Thoracic aorta (tissue), 2 donors: ENCODE results near the gene IFT81. TPM values are rescaled to one million over a fixed set of nuclear protein-coding genes. Genes with fewer than 3 reads are reported as not detected.
"Not testable (repeated sequence)": the region's sequence is repeated elsewhere in the genome, so short reads cannot be mapped to it uniquely, and the experiment has no call there.

ENCODE experiments used
- ATAC-seq: fragments of 150-250 bp; one replicate; pipeline ENCODE4 v1.8.0; 2017; ENCODE audit warnings: low read depth; ENCODE audit not compliant: insufficient number of reproducible peaks, low FRiP score
- DNase-seq: peaks from one replicate; pipeline ENCODE4 v3.0.0-alpha.2; 2020; ENCODE audit warnings: low spot score
- H3K27ac ChIP-seq, 2 donors: fragments of 200-600 bp; sonication (generic); 1 replicate in 1 of 2; 2 replicates in 1 of 2; pipeline ENCODE4 v1.5.1; 2016; ENCODE audit warnings: mild to moderate bottlenecking in 2 of 2, moderate library complexity in 2 of 2
- H3K27me3 ChIP-seq: fragments of 200-600 bp; sonication (generic); replicated peaks from 2 replicates; pipeline ENCODE4 v1.6.0; 2016; ENCODE audit warnings: mild to moderate bottlenecking; ENCODE audit not compliant: insufficient read depth
- H3K36me3 ChIP-seq: fragments of 200-600 bp; sonication (generic); one replicate; pipeline ENCODE4 v1.5.1; 2016
- H3K4me1 ChIP-seq, 2 donors: fragments of 200-600 bp; sonication (generic); 1 replicate in 1 of 2; 2 replicates in 1 of 2; pipeline versions ENCODE4 v1.5.1 to v1.6.0; 2016; ENCODE audit warnings: low read depth in 2 of 2, mild to moderate bottlenecking in 1 of 2; ENCODE audit not compliant: control insufficient read depth in 1 of 2
- H3K4me3 ChIP-seq: fragments of 200-600 bp; sonication (generic); 2 replicates; pipeline ENCODE4 v1.5.1; 2016; ENCODE audit warnings: mild to moderate bottlenecking
- H3K9me3 ChIP-seq: fragments of 200-600 bp; sonication (generic); 2 replicates; pipeline ENCODE4 v1.5.1; 2016
- CTCF ChIP-seq: fragments of 200-600 bp; sonication (generic); IDR thresholded peaks from one replicate; pipeline ENCODE4 v1.5.1; 2019; ENCODE audit warnings: antibody characterized with exemption
- total RNA-seq, 2 donors: library from RNA; depleted of rRNA; stranded (reverse); fragments of >200 nt; gene quantifications; one replicate each; pipeline versions ENCODE4 v1.1.0 to v1.2.3, GENCODE V29; 2016

The IFT81 gene
- total RNA-seq, 2 donors from 2014 or later = 9.3 to 17.4 TPM

DNA sequence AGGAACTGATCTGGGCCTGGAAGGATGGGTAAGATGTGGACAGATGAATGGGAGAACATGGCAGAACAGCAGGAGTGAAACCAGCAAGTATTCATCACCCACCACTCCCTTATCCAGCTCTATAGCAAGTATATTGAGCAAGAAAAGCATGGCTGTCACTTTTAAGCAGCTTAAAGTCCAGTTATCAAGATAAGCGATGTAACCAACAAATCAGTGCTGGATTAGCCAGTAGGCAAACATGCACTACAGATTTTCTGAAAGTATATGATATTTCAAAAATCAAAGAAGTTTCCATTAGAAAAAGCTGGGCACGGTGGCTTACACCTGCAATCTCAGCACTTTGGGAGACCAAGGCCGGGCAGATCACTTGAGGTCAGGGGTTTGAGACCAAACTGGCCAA, 103.0 kb downstream of the IFT81 start:
- H3K4me1 ChIP-seq = peaks cover 26 to 50% of the 10 kb centered on the region in 2 donors
- TF ChIP-seq CTCF = no peak
- no peaks in the 10 kb centered on the region for H3K27me3 ChIP-seq
- no peaks in the 10 kb centered on the region for H3K36me3 ChIP-seq
- H3K9me3 ChIP-seq = no peaks in the 10 kb centered on the region
- no peak overlapping the region for H3K4me3 ChIP-seq
- no peak for DNase-seq
- no peak for ATAC-seq
- no peak overlapping the region for H3K27ac ChIP-seq

GRCh38 chr12:110228348-110228747, 104.2 kb downstream of the IFT81 start:
- ATAC-seq, DNase-seq, H3K4me3 ChIP-seq, H3K9me3 ChIP-seq, H3K36me3 ChIP-seq, H3K27ac ChIP-seq, H3K27me3 ChIP-seq: not testable (repeated sequence)
- peaks cover 20 to 38% of the 10 kb centered on the region in 2 donors for H3K4me1 ChIP-seq

GRCh38 chr12:110228756-110229155, 104.6 kb downstream of the IFT81 start:
- Histone ChIP-seq H3K27ac (no peak overlapping the region), H3K27me3 (no peaks in the 10 kb centered on the region), H3K9me3 (no peaks in the 10 kb centered on the region), H3K4me1 (peaks cover 16 to 36% of the 10 kb centered on the region in 2 donors), H3K4me3 (no peak overlapping the region), H3K36me3 (no peaks in the 10 kb centered on the region)
- ATAC-seq (no peak), DNase-seq (no peak)
- no peak for TF ChIP-seq CTCF

DNA sequence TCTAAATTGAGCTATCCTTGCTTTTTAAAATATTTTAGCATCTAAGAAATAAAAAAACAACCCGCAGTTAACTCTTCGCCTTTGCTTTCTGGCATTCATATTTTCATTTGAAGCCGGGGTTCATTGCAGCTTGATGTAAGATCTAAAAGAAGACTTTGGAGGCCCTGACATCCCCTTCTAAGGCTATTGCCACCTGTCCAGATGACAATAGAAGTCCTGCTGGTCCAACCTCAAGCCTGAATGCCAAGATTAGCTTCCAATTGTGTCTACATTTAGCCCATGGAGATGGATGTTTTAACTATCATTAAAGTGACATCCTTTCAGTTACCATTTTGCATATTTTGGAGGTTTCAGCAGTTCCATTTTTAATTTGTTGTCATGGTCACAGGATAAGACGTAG, 105.3 kb downstream of the IFT81 start:
- H3K4me3 ChIP-seq = no peak overlapping the region
- H3K27ac ChIP-seq = no peak overlapping the region
- H3K4me1 ChIP-seq = peaks cover 16 to 37% of the 10 kb centered on the region in 2 donors
- H3K27me3 ChIP-seq = no peaks in the 10 kb centered on the region
- TF ChIP-seq CTCF = no peak
- DNase-seq (no peak), ATAC-seq (no peak)
- no peaks in the 10 kb centered on the region for H3K9me3 ChIP-seq
- H3K36me3 ChIP-seq = no peaks in the 10 kb centered on the region

DNA sequence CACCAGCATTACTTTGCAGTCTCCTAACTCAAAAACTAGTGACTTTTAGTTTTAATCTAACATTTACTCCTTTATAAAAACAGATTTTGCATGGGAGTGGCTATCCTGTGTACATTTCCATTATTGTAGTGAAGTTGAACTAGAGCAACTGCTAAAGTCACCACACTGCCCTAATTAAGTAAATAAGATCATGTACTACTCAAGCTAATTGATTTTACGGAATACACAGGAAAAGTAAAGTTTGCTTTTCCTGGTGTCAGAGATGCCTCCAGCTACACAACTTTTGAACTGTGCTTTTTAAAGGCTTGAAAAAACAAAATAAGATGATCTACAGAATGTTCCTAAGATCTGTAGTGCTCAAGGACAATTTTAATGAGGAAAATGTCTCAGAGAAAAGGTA, 106.5 kb downstream of the IFT81 start:
- Histone ChIP-seq H3K4me1 (peaks cover 9 to 37% of the 10 kb centered on the region in 2 donors), H3K9me3 (no peaks in the 10 kb centered on the region), H3K36me3 (no peaks in the 10 kb centered on the region), H3K27me3 (no peaks in the 10 kb centered on the region), H3K4me3 (no peak overlapping the region), H3K27ac (peak overlapping the region; percentile 1 to 20)
- no peak for TF ChIP-seq CTCF
- DNase-seq = no peak
- no peak for ATAC-seq

- Histone ChIP-seq H3K27ac (no peak overlapping the region), H3K4me3 (no peak overlapping the region), H3K9me3 (no peaks in the 10 kb centered on the region), H3K27me3 (no peaks in the 10 kb centered on the region), H3K4me1 (peaks cover 9 to 47% of the 10 kb centered on the region in 2 donors), H3K36me3 (no peaks in the 10 kb centered on the region)
- ATAC-seq (no peak), DNase-seq (no peak)
- TF ChIP-seq CTCF = no peak
These were observed 109.2 kb downstream of the IFT81 start for GRCh38 chr12:110233212-110233903.
